Activated T-cell treated with anti-CD3 and anti-CD28 coated beads, Interleukin-2, amount 50 U/mL, for 48 hours (primary cell): ENCODE results near the gene CKS1B.
"Not testable (repeated sequence)": the region's sequence is repeated elsewhere in the genome, so short reads cannot be mapped to it uniquely, and the experiment has no call there.

Experiments used
- DNase-seq, 2 experiments: peaks; one replicate each; pipeline ENCODE4 v3.0.0-alpha.2; 2020

Gene CKS1B

DNA sequence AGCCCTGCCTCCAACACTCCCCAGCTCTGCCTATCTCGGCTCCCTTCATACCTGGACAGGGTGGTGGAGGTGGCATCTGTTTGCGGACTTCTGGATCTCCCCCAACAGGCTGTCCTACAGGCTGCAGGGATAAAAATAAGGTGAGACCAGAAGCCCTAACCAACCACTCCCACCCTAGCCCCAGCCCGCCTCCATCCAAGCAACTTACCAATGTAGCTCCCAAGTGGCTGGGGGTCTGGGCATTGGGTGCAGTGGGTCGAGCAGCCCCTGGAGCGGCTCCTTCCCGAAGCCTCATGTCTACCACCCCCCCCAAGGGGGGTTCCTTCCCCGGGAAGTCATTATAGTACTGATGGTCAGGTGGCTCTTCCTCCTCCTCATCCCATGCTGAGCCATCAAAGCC lies 8.4 kb upstream of the CKS1B start:
- no peak for DNase-seq

DNA sequence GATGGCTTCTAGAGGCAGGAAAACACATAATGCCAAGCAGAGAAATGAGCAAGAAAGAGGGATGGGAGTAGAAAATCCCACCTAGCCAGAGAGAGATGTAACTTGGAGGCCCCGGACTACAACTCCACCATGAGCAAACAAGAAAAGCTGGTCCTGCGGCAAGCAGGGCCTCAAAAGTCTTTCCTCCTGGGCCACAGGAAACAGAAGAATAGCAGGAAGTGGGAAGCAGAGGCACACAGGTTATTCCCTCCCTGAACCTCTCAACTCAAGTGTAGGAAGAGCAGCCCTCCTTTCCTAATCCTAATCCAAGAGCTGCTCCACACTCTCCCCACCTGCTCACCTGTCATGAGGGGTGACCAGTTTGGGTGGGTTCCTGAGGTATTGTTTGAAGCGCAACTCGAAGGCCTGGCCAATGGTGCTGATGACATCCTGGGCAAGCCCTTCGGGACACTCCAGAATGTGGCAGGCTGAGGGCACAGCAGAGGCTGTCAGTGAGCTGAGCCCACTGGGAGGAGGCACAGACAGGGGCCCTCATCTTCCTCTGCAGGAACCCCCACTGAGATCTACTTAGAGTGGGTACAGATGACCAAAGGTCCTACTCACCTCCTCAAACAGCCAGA lies 7.0 kb upstream of the CKS1B start:
- no peak for DNase-seq

DNA sequence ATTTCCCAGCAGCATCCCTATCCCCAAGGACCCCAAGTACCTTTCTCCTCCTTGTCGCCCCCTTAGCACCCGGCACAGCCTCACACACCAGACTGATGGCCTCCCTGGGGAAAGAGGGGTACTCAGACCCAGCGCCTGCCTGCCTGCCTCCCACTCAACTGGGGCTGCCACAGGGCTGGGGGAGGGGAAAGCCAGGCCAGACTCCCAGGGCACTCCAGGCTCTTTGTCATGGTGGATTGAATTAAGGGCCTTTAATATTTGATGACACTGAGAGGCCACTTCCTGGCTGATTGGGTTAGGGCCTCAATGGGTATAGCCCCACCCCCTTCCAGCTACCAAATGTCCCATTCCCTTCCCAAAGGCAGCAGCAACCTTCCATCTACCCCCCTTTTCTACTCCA lies 5.8 kb upstream of the CKS1B start:
- no peak for DNase-seq

DNA sequence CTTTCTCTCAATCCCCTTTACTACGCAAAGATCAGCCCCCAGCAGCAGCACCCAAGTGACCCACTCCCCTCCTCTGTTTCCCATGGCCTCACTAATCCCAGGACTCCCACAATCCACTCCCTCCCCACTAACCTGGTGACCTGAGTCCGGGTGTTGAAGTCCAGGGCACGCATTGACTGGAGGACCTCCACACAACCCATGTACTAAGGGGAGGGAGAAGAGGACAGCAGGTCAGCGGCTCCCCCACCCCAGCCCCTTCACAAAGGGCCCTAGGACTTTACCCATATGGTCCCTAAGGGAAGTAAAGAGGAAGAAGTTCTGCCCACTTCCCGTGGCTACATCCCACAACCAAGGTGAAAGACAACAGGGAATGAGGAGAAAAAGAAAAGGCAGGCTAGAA lies 5.2 kb upstream of the CKS1B start:
- DNase-seq: no peak

DNA sequence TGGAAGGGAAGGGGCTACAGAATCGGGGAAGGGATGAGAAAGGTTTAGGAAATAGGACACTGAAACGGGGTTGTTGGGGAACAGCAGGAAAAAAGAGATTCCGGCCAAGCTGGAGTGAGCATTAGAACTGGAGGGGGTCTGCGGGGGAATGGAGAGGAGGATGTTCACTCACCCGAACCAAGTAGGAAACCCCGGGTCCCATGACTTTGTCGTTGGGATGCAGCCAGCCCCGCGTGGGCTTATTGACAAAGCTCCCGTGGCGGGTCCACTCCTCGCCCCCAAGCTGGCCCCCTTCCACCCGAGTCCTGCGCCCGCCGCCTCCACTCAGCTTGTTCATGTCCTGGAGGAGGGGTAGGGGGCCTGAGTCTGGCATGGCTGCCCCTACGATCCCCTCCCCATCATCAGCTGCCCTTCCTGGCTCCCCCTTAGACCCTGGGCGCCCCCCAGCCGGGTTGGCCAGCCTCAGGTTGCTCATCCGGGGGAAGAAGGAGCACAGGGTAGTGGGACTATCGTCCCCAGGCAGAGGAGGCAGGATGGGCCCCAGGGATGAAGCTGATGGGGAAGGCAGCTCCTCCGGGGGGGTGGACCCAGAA lies 4.5 kb upstream of the CKS1B start:
- DNase-seq: no peak

DNA sequence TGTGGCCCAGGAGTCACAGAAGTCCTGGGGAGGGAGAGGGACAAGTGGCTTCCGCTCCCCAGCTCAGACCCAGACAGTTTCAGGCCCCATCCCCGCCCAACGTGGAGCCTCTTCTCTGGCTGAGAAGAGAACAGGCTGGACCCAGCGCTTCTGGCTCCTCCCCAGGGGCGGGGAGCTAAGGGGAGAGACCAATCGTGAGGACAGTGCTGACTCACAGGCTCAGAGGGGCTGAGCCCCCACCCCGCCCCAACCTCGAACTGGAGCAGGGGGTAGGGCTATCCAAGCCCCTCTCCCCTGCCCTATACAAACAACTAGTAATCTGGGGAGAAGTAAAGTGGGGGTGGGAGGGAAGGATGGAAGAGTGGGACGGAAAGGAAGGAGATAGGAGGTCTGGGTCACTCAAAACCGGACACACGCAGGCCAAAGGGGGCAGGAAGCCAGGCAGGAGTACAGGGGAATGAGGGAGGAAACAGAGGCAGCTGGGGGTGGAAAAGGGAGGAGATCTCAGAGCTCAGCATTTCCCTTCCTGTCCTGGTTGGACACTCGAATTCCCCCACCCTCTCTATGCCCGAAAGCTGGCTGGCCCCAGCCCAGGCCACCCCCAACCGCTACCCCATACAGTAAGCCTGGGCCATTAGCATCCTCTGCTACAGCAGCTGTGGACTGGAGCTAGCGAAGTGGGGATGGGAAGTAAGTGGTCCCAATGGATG lies 3.7 kb upstream of the CKS1B start, which contains the start of gene SHC1:
TSS of gene SHC1 (minus strand) at position 117 of the 710 bp plus-strand sequence. CDS start 221 bp downstream, outside the sequence.
- DNase-seq: peak; percentile 66 to 69

DNA sequence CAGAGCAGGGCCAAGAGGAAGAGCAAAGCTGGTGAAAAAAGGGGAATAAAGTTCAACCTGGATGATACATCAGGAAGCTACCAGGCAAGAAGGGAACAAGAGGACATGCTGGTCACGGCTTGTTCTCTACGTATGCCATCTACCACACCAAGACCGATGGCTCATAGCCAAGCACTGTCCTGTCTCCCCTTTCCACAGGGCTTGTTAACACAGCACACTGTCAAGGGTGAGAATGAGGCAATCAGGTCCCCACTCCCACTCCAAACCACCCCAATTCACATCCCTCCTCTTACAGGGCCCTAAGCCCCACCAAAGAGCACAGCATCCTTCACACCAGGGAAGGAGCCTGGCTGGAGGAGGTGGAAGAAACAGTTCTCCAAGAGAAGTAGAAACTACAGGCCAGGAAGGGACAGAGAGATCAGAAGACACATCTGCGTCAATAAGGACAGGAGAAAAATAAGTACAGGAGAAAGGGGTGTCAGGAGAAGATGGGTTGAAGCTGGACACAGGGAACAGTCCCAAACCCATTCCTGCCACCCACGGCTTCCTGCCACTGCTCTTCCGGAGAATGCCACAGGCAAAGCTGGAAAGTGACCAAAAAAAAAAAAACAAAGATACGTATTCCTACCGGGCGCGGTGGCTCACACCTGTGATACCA lies 3.0 kb upstream of the CKS1B start:
- no peak for DNase-seq

DNA sequence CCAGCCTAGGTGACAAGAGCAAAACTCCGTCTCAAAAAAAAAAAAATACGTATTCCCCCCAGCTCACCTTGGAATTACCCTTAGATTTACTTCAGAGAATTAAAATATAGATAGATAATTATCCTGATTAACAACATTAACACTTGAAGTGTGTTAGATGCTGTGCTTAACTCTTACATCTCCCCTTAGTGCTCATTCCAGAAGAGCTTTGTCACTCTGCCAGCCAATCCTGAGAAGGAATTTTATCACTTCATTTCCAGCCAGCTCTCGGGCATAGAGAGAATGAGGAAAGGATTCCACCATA lies 2.3 kb upstream of the CKS1B start:
- DNase-seq: no peak

DNA sequence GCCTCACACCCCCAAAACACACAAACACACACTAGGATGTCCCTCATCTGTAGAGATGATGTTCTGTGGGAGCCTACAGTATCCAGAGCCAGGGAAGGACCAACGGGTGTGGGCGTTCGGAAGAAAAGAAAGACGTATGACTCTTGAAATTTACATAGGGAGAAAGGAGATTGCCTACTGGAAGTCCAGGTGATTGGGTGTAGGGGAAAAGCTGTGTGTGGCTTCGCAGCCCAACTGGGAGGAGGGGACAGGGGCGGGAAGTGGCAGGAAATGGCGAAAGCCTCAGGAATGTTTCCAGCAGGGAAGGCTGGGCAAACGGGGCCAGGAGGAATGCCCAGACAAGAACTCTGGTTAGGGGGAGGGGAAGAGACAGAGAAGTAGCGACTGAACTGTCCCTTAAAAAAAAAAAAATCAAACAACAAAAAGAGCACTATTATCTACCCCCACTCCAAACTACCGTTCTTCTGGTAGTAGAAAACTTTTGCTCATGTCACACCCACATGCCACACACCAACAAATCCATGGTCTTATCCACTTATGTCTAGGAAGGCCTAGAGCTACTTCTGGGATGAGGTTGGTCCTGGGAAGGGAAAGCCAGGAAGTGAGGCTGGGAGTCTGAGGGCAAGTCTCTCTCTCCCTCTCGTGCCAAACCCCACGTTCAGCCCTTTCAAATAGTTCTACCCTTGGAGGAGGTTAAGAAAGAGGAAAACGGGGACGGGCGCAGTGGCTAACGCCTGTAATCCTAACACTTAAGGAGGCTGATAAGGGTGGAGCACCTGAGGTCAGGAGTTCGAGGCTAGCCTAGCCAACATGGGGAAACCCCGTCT lies 1.8 kb upstream of the CKS1B start:
- no peak for DNase-seq

DNA sequence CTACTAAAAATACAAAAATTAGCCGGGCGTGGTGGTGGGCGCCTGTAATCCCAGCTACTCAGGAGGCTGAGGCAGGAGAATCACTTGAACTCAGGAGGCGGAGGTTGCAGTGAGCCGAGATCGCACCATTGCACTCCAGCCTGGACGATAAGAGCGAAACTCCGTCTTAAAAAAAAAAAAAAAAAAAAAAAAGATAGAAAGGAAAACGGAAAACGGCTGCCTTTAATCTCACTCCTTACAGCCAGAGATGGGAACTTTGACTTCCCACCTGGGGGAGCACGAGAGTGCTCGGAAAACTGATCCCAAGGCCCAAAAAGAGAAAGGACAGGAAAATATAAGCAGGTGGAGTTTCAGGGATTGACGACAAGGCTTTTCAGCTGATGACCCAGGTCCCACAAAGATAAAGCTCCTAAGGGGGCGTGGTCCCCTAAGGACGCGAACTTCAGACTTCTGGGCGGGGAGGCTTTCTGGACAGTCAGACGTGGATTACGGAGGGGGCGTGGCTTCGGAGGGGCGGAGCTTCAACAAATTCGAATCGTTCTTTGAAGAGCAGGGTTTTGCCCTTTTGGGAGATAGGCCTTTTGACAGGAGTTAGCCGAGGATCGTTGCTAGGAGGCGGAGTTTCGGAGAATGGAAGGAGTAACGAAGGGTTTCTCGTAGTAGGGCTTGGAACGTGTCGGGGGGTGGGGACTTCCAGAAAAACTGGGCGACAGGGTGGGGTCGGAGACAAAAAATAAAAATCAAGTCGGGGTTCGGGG lies 958 bp upstream of the CKS1B start:
- DNase-seq: peak; percentile 97 to 98

DNA sequence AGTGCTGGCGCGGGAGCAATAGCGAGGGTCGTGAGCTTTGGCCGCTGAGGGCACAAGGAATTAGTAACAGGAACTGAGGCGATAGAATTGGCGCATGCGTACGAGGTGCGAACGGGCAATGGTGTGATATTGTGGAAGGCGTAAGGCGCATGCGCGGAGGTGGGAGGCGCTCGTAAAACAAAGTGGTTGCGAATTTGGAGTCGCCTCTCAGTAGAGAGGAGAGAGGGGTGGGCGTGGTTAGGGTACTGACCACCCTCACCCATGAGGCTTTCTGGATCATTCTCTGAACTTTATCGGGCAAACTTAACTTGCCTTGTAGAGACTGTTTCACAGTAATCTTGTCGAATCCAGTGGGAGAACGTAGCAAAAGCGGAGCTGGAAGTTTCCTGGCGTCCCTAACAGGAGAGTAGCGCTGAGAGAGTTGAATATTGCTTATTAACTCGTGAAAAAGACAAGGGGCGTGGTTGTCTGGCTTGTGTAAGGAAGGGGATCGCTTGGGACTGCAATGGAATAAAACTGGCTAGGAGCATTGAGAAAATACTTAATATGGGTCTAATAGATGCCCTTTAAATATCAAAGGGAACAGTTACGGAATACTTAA lies 427 bp downstream of the CKS1B start:
- DNase-seq: peak; percentile 97 to 98

DNA sequence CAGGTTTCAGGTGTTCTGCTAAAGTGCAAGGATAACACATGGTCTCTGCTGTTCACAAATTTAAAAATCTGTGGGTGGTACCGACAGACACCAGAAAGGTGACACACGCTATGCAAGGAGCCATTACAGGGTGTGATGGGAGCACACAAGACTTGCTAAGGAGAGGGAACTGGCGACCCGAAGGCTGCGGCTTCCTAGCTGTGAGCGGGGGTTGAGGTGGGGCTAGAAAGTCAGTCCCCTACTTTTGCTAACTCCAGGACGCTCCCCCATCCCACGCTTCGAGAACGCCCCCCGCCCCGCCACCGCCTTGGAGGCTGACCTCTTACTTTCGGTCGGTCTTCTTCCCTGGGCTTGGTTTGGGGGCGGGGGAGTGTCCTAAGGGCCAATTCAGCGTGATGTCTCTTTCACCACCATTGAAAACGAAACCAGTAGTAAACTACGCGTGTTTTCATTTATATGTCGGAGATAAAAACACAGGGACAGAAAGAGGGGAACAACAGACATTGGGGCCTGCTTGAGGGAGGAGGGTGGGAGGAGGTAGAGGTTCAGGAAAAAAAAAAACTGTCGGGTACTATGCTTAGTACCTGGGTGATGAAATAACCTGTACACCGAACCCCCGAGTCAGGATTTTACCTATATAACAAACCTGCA lies 1.1 kb downstream of the CKS1B start:
- peak; percentile 78 to 79 for DNase-seq

DNA sequence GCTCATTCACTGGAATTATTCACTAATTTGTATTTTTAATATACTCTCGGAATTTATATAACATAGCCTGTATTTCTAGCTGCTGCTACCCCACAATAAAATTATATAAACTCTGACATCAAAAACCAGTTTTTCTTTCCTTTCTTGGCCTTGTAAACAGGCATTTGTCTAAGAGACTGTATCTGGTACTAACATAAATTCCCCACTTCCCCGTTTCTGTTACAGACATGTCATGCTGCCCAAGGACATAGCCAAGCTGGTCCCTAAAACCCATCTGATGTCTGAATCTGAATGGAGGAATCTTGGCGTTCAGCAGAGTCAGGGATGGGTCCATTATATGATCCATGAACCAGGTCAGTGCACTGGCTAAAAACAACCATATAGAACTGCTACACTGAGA lies 3.3 kb downstream of the CKS1B start:
- DNase-seq: not testable (repeated sequence)

DNA sequence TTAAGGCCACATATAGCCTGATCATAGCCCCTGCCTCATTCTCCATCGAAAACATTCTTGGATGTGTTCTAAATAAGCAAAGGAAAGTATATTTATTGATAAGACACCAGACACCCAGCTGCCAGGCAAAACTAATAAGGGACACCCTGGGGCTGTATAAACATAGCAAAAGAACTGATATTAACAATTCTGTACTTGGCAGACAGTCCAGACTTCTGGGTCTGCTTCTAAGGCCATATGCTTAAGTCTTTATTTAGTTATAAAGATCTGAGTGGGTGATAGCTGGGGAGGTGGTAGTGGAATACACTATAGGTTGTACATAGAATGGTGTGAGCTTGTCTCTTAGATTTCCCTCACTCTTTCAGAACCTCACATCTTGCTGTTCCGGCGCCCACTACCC lies 3.9 kb downstream of the CKS1B start:
- DNase-seq: no peak

DNA sequence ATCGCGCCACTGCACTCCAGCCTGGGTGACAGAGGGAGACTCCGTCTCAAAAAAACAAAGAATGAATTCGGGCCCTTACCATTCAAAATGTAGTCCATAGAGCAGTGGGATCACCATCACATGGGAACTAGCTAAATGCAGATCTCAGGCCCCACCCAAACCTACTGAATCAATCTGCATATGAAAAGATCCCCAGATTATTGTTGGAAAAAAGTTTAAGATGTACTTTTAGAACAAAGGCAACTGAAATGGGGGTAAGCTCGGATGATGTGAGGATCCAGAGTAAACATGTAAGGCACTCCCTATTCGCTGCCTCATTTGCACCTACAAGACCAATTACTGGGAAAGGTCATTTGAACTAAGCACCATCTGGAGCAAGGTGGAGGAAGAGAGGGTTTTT lies 7.9 kb downstream of the CKS1B start:
- no peak for DNase-seq

DNA sequence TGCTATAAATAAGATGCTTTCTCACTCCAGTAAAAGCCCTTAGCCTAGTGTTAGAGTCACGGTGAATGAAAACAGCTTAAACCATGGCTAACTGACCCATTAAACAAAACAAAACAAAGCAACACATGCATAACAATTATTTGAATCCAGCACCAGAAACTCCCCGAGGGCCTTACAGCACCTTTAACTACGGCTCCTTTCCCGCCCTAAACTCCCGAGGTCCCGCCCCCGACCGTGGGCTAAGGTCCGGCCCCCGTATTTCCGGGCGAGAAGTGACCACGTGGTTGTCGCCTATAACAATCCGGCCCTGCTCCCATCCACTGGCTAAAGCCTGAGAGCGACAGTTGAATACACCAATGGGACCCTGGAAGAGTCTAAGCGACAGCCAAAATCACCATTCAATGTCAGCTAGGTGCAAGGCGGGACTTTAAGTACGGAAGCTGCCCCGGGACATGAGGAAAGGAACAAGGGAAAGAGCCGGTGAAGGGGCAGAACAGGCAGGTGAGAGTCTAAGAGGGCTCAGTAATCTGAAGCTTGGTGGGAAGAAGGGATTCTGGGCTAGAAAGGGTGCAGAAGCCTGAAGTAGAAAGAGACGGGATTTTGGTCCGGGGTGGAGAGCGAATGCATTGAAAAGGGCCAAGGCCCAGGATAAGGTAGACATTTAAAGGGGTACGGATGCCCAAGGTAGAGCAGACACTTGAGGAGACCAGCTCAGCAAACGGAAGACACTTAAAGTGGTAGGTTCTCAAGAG lies 8.6 kb downstream of the CKS1B start, which contains the start of gene FLAD1:
TSS of gene FLAD1 (plus strand) at position 448 of the 752 bp plus-strand sequence. CDS start 351 bp downstream, outside the sequence.
- peak; percentile 97 for DNase-seq

DNA sequence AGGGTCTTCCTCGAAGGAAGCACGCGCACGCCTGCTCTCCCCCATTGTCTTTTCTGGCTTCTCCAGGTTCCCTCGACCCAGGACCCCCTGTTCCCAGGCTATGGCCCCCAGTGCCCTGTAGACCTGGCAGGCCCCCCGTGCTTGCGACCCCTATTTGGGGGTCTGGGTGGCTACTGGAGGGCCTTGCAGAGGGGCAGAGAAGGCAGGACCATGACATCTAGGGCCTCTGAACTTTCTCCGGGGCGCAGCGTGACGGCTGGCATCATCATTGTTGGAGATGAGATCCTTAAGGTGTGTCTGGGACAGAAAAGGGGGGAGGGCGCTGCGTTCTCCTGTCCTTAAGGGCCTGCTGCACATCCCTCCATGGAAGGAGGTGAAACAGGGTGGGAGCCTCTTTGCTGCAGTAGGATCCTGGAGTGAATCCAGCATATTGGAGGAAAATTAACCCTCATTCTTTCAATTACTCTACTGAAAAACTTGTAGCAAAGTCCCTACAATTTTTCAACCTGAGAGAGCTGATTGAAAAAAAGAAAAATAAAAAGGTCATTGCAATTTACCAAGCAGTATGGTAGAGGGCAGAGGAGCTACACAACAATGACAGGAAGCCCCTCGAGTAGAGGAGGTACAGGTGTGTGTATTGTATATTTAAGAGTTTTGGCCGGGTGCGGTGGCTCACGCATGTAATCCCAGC lies 9.4 kb downstream of the CKS1B start:
- DNase-seq: no peak

DNA sequence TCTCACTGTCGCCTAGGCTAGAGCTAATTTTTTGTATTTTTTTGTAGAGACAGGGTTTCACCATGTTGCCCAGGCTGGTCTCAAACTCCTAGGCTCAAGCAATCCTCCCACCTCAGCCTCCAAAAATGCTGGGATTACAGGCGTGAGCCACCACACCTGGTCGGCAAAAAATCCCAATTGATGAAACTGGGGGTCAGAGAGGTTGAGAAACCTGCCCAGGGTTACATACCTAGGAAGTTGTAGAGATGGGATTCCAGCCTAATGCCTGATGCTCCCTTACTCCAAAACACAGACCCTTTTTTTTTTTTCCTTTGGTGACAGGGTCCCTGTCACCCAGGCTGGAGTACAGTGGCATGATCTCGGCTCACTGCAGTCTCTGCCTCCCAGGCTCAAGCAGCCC lies 12.3 kb downstream of the CKS1B start:
- not testable (repeated sequence) for DNase-seq

DNA sequence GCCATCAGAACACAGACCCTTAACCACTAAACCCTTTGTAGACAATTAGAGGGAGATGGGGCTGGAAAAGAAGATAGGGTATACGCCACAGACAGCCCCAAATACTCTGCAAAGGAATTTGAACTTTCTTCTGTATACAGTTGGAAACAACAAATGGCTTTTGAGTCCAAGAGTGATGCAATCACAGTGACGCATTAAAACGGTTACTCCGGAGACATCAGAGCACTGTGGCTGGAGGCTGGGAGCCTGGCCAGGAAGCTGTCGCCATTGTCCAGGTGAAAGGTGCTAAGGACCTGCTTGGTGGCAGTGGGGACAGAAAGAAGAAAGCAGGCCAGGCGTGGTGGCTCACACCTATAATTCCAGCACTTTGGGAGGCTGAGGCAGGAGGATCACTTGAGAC lies 12.8 kb downstream of the CKS1B start:
- no peak for DNase-seq
